Prostate gland (tissue), 2 donors: ENCODE data around the gene LIMS3. TPM values are rescaled to one million over a fixed set of nuclear protein-coding genes. Genes with fewer than 3 reads are reported as not detected.
"Not testable (repeated sequence)": the region's sequence is repeated elsewhere in the genome, so short reads cannot be mapped to it uniquely, and the experiment has no call there.

Experiments
- DNase-seq: peaks from one replicate; pipeline ENCODE4 v3.0.0-alpha.2; 2019; ENCODE audit warnings: low spot score
- H3K27ac ChIP-seq, 2 donors: fragments of 200-600 bp; sonication (generic); 2 replicates each; pipeline ENCODE4 v1.5.1; 2017 to 2019
- H3K27me3 ChIP-seq: fragments of 200-600 bp; sonication (generic); replicated peaks from 2 replicates; pipeline ENCODE4 v1.5.1; 2019; ENCODE audit not compliant: insufficient read depth
- H3K36me3 ChIP-seq, 2 donors: fragments of 200-600 bp; sonication (generic); 1 replicate in 1 of 2; 2 replicates in 1 of 2; pipeline versions ENCODE4 v1.5.1 to v1.8.1; 2017 to 2019
- H3K4me1 ChIP-seq: fragments of 200-600 bp; sonication (generic); replicated peaks from 2 replicates; pipeline ENCODE4 v1.5.1; 2019
- H3K4me3 ChIP-seq, 2 donors: fragments of 200-600 bp; sonication (generic); 2 replicates each; pipeline ENCODE4 v1.5.1; 2017 to 2019
- H3K9me3 ChIP-seq: fragments of 200-600 bp; sonication (generic); 2 replicates; pipeline ENCODE4 v1.5.1; 2017
- WGBS: methylation state at CpG from one replicate; pipeline ENCODE4 v1.1.5; 2018; 5-methylcytosine and 5-hydroxymethylcytosine counted together
- intact Hi-C: fragments of 100-400 bp; cut with DNase I; formaldehyde crosslinking; loops from one replicate; pipeline ENCODE4 v1.14.2; 2022
- total RNA-seq, 2 donors: library from RNA; depleted of rRNA; stranded (reverse); fragments of >200 nt; gene quantifications; one replicate each; pipeline ENCODE4 v1.1.0, GENCODE V29; 2016

Gene LIMS3
- total RNA-seq, 2 donors from 2014 or later, result 6.3 to 6.6 TPM

DNA sequence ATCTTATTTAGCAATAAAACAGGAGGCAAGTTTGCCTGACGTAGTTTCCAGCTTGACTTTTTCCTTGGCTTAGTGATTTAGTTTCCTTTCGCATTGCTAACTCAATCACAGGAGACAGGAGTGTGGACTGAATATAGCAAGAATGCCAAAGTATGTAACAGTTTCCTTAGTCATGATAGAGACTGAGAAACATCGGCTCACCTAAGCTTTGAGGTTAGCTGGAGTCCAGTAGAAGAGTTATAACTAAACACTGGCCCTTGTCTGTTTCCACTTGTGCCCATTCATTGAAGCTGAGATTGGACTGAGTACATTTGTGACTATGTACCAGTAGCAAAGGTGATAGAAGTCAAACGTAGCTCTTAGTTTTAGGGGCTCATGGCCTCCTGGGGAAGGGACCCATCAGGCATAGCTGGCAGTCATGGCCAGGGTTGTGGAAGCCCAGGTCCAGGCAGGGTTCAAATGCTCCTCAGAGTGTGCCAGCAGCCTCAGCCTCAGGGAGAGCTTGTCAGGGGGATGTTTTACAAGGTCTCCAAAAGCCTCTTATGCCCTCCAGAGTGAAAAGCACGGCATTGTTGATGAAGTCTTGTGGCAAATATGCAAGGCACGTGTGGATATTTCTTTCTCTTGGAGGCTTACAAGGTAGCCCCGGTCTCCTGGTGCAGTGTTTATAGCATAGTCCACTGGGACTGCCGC lies 573 bp upstream of the LIMS3 start:
- no CpG with 5 or more reads among the region's 8 CpGs for WGBS
- H3K27me3 ChIP-seq, DNase-seq, intact Hi-C loops, H3K4me1 ChIP-seq, H3K36me3 ChIP-seq, H3K27ac ChIP-seq, H3K4me3 ChIP-seq, H3K9me3 ChIP-seq: not testable (repeated sequence)

- H3K4me1 ChIP-seq, H3K4me3 ChIP-seq, H3K27ac ChIP-seq, intact Hi-C loops, H3K9me3 ChIP-seq, DNase-seq, H3K36me3 ChIP-seq, H3K27me3 ChIP-seq: not testable (repeated sequence)
- WGBS, result no CpG with 5 or more reads among the region's 8 CpGs
These were observed 7.3 kb downstream of the LIMS3 start for GRCh38 chr2:109905796-109906195.

DNA sequence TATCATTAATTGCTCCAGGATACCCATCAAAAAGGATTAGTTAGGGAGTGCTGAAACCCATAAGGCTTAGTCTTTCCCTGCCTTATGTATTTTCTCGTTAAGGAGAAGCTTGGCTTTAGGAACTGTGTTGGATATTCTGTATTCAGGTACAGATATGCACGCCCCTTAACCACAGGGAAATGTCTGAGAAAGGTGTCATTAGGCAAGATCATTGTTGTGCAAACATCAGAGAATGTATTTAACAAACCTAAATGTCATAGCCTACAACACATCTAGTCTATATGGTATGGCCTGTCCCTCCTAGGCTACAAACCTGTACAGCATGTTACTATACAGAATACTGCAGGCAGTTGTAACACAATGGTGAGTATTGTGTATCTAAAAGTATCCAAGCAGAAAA lies 10.1 kb downstream of the LIMS3 start:
- DNase-seq, H3K27ac ChIP-seq, intact Hi-C loops, H3K27me3 ChIP-seq, H3K4me3 ChIP-seq, H3K36me3 ChIP-seq, H3K4me1 ChIP-seq, H3K9me3 ChIP-seq: not testable (repeated sequence)
- WGBS, result no CpG with 5 or more reads among the region's 2 CpGs

GRCh38 chr2:109910789-109911188 lies 12.3 kb downstream of the LIMS3 start:
- intact Hi-C loops, H3K4me1 ChIP-seq, DNase-seq, H3K36me3 ChIP-seq, H3K9me3 ChIP-seq, H3K27me3 ChIP-seq, H3K4me3 ChIP-seq, H3K27ac ChIP-seq: not testable (repeated sequence)

DNA sequence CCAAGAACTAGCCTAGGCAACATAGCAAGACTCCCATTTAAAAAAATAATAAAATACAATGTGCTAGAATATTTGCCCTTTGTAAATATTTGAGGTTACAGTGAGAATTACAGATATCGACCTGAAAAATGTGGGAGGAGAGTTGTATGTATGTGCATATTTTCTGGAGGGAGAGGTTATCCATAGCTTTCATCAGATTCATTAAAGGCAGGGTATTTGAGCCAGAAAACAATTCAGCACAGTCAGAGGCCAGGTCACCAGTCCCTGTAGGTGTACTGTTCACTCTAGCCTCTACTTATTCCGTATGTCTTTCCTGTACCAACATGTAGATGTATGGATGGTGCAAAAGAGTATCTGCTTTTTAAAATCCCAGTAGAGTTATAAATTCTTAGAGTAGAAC lies 15.4 kb downstream of the LIMS3 start:
- 80% methylated on average over 1 of the region's 2 CpGs for WGBS
- H3K4me3 ChIP-seq, H3K9me3 ChIP-seq, H3K36me3 ChIP-seq, H3K4me1 ChIP-seq, H3K27me3 ChIP-seq, intact Hi-C loops, DNase-seq, H3K27ac ChIP-seq: not testable (repeated sequence)

DNA sequence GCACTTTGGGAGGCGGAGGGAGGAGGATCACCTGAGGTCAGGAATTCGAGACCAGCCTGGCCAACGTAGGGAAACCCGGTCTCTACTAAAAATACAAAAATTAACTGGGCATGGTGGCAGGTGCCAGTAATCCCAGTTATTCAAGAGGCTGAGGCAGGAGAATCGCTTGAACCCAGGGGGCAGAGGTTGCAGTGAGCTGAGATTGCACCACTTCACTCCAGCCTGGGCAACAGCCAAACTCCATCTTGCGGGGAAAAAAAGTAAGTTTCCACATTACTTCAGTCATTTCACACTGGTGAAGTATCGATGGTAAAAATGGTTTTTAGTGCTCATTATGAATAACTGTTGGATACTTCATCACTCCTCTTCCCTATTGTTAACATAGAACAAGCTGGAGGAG lies 16.1 kb downstream of the LIMS3 start:
- H3K36me3 ChIP-seq, H3K27ac ChIP-seq, H3K4me3 ChIP-seq, H3K9me3 ChIP-seq, H3K4me1 ChIP-seq, DNase-seq, H3K27me3 ChIP-seq, intact Hi-C loops: not testable (repeated sequence)
- WGBS, result no CpG with 5 or more reads among the region's 7 CpGs

DNA sequence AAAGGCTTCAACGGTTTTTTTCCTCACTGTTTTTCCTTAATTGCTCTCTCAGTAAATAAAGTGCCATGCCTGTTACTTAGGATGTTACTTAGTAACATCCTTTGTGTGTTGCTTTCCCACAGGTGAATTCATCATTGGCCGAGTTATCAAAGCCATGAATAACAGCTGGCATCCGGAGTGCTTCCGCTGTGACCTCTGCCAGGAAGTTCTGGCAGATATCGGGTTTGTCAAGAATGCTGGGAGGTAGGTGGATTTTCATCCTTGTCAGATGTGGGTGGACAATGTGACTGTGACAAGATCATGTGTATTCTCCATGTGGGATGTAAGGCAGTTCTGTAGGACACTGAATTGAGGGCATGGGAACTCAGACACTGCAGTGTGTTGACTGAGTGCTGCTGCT lies 17.3 kb downstream of the LIMS3 start:
- H3K27ac ChIP-seq, H3K27me3 ChIP-seq, H3K4me3 ChIP-seq, H3K9me3 ChIP-seq, H3K4me1 ChIP-seq, intact Hi-C loops, H3K36me3 ChIP-seq, DNase-seq: not testable (repeated sequence)
- WGBS, result no CpG with 5 or more reads among the region's 5 CpGs

DNA sequence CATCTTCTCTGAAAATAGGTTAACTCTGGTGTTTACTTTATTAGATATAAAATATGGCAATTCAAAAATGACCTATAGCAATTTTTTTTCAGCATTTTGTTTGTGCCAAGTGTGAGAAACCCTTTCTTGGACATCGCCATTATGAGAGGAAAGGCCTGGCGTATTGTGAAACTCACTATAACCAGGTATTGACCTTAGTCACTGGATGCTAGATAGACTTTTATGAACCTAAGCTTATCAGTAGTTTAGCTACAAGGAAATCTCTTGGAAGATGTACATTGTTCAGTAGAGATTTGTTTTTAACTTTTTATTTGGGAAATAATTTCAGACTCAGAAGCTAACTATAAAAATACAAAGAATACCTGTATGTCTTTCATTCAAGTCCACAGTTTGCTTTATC lies 21.7 kb downstream of the LIMS3 start:
- DNase-seq, H3K27ac ChIP-seq, intact Hi-C loops, H3K27me3 ChIP-seq, H3K9me3 ChIP-seq, H3K4me3 ChIP-seq, H3K36me3 ChIP-seq, H3K4me1 ChIP-seq: not testable (repeated sequence)
- no CpG with 5 or more reads among the region's 2 CpGs for WGBS

DNA sequence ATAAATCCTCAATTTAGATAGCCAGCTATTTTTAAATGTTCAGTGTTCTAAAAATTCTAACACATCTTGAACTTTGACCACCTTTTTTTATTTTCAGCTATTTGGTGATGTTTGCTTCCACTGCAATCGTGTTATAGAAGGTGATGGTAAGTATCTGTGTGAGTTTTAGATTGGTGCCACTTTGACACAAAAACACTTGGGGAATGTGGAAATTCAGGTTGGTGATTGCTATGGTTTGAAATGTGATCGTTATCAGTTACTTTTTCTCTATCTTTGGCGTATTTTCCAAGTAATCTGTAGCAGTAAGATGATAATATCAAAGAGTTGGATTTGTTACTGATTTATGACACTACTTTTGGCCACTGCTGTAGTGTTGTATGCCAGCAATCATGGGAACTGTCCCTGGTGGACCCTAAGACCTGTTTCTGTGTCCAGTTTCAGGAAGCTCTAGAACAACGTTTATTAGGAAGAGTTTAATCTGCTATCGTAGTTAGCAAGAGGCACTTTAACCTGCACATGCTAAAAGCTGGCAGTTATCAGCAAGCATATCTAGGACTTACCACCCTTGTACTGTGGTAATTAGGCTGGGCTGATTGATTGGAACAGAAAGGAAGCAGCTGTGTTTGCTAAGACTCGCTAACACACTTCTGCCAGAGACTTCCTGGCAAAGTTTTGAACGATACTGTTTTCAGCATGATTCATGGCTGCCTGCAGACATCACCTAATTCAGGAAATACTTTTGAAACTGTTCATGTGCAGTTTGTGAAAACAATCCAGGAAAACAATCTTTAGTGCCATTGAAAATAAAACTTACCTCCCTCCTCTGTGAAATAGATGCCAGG lies 23.3 kb downstream of the LIMS3 start:
- intact Hi-C loops, H3K27ac ChIP-seq, H3K4me3 ChIP-seq, H3K36me3 ChIP-seq, H3K27me3 ChIP-seq, DNase-seq, H3K4me1 ChIP-seq, H3K9me3 ChIP-seq: not testable (repeated sequence)
- no CpG with 5 or more reads among the region's 7 CpGs for WGBS

- H3K36me3 ChIP-seq, intact Hi-C loops, H3K27me3 ChIP-seq, H3K4me3 ChIP-seq, H3K9me3 ChIP-seq, H3K4me1 ChIP-seq, DNase-seq, H3K27ac ChIP-seq: not testable (repeated sequence)
- no CpG with 5 or more reads among the region's 2 CpGs for WGBS
These were observed 26.0 kb downstream of the LIMS3 start for GRCh38 chr2:109924481-109924880.

DNA sequence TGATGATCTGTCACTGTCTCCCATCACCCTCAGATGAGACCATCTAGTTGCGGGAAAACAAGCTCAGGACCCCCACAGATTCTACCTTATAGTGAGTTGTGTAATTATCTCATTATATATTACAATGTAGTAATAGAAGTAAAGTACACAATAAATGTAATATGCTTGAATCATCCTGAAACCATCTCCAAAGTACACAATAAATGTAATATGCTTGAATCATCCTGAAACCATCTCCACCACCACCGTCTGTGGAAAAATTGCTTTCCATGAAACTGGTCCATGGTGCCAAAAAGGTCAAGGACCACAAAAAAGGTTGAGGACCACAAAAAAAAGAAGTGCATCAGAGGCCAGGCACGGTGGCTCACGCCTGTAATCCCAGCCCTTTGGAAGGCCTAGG lies 29.3 kb downstream of the LIMS3 start:
- DNase-seq, result not testable (repeated sequence)
- no CpG with 5 or more reads among the region's 4 CpGs for WGBS

DNA sequence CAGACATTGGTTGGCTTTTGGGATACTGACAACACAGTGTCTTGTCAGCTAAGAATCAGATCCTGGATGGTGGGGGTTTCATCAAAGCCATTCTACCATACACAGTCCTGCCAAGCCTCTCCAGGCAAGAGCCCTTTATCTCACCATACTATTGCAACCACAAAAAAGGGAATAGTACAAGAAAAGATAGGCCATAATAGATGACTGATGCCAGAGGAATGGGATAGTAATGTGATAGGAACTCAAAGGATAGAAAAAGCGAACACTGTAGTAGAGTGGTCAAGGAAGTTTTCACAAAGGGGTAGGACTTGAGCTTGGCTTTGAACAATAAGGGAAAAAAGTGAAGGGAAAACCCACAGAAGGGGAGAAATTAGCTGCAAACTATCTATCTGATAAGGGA lies 30.7 kb downstream of the LIMS3 start:
- H3K27ac ChIP-seq, H3K4me3 ChIP-seq, H3K27me3 ChIP-seq, H3K36me3 ChIP-seq, H3K9me3 ChIP-seq, DNase-seq, H3K4me1 ChIP-seq, intact Hi-C loops: not testable (repeated sequence)
- no CpG with 5 or more reads among the region's 1 CpG for WGBS

More for the DNA sequence above, 29.3 kb downstream of the LIMS3 start:
- H3K4me3 ChIP-seq, H3K27me3 ChIP-seq, H3K9me3 ChIP-seq, H3K36me3 ChIP-seq, H3K27ac ChIP-seq, intact Hi-C loops, H3K4me1 ChIP-seq: not testable (repeated sequence)

GRCh38 chr2:109936534-109936933 lies 38.0 kb downstream of the LIMS3 start:
- H3K4me3 ChIP-seq, H3K27me3 ChIP-seq, intact Hi-C loops, H3K4me1 ChIP-seq, H3K27ac ChIP-seq, H3K36me3 ChIP-seq, DNase-seq, H3K9me3 ChIP-seq: not testable (repeated sequence)
- WGBS, result no CpG with 5 or more reads among the region's 6 CpGs
